Heart right ventricle (tissue), 16 donors: ENCODE measurements around the gene FOXN3. TPM values are rescaled to one million over a fixed set of nuclear protein-coding genes. Genes with fewer than 3 reads are reported as not detected.

ENCODE experiments used
- ATAC-seq, 8 donors: fragments of 200-7000 bp; cut with Tn5 transposase; one replicate each; pipeline ENCODE4 v1.9.1; 2020; ENCODE audit warnings: mild to moderate bottlenecking in 8 of 8, moderate library complexity in 8 of 8, moderate number of reproducible peaks in 1 of 8
- DNase-seq, 2 donors: peaks; one replicate each; pipeline ENCODE4 v3.0.0-alpha.2; 2020
- H3K27ac ChIP-seq, 10 donors: fragments of 200-600 bp; sonication (generic) in 2 of 10; one replicate each; pipeline versions ENCODE4 v1.5.0 to v1.8.0; 2020 to 2022; ENCODE audit warnings: mild to moderate bottlenecking in 3 of 10
- H3K27me3 ChIP-seq, 7 donors: fragments of 200-600 bp; one replicate each; pipeline ENCODE4 v1.8.0; 2021 to 2022; ENCODE audit warnings: mild to moderate bottlenecking in 2 of 7
- H3K36me3 ChIP-seq, 9 donors: fragments of 200-600 bp; sonication (generic) in 1 of 9; one replicate each; pipeline versions ENCODE4 v1.5.0 to v1.8.0; 2020 to 2022; ENCODE audit warnings: mild to moderate bottlenecking in 2 of 9
- H3K4me1 ChIP-seq, 9 donors: fragments of 200-600 bp; sonication (generic) in 1 of 9; one replicate each; pipeline versions ENCODE4 v1.5.0 to v1.8.0; 2020 to 2022; ENCODE audit warnings: mild to moderate bottlenecking in 4 of 9
- H3K4me3 ChIP-seq, 10 donors: fragments of 200-600 bp; sonication (generic) in 2 of 10; one replicate each; pipeline versions ENCODE4 v1.5.0 to v1.8.0; 2020 to 2022; ENCODE audit warnings: mild to moderate bottlenecking in 7 of 10, moderate library complexity in 2 of 10
- H3K9me3 ChIP-seq, 11 donors: fragments of 200-600 bp in 10 of 11; sonication (generic) in 2 of 11; one replicate each; pipeline versions ENCODE4 v1.5.0 to v1.8.0; 2013 to 2022; ENCODE audit warnings: mild to moderate bottlenecking in 2 of 11, control low read depth in 1 of 11, moderate library complexity in 1 of 11
- CTCF ChIP-seq, 9 donors: fragments of 200-600 bp; sonication (generic) in 2 of 9; IDR thresholded peaks; one replicate each; pipeline versions ENCODE4 v1.5.0 to v1.8.0; 2021 to 2022; ENCODE audit warnings: antibody characterized with exemption in 9 of 9, mild to moderate bottlenecking in 5 of 9, moderate library complexity in 1 of 9
- WGBS, 2 donors: extraction: QIAGEN DNeasy Blood & Tissue Kit; methylation state at CpG; one replicate each; pipeline ENCODE4 v1.1.7; 2013; ENCODE audit warnings: inconsistent platforms in 1 of 2; 5-methylcytosine and 5-hydroxymethylcytosine counted together
- intact Hi-C, 10 donors: fragments of 100-400 bp; cut with DNase I; formaldehyde crosslinking; loops; one replicate each; pipeline versions ENCODE4 v1.11.1 to v1.14.2; 2022
- polyA plus RNA-seq, 2 donors: library from polyadenylated mRNA; stranded (reverse); fragments of 200-250 nt; gene quantifications; one replicate each; pipeline ENCODE4 v1.2.3, GENCODE V29; 2013
- total RNA-seq, 10 donors: library from RNA; stranded (reverse); fragmentation: NEBNext Ultra II Directional in 3 of 10; extraction: Animal tissue kit (Norgen Biotek cat#: 25700) in 3 of 10; gene quantifications; one replicate each; pipeline versions ENCODE4 v1.2.1 to v1.2.4, GENCODE V29; 2021 to 2023
- donor health status: Arrhythmogenic right ventricular cardiomyopathy.
- donor health status: ischemic (EF 13 %, LVEDD 7.1; RV severe dilation, severe dysfunction).
- donor health status: healthy with polysubstance abuse.
- donor health status: DM: no; HTN: yes; CAD: no.
- donor health status: DM: no; HTN: no; CAD: no.
- donor health status: ischemic (EF 25% LVEDD 6.9; RV normal size, moderate dysfunction).
- donor health status: ischemic (EF 25% LVEDD 5.7; RV mildly dilated, moderate dysfunction).
- donor health status: healthy.
- donor health status: DM: yes; HTN: yes; CAD: no.
- donor health status: Ischemic cardiomyopathy.
- donor health status: ischemic (EF 35%, LVEDD 5.7; RV mildly dilated, moderate dysfunction).
- donor health status: nonischemic (EF 11% LVEDD 7.7; RV severe dilation, severe dysfunction).
- donor health status: DM: yes; HTN: yes; CAD: no.
- donor health status: PGD.
- donor health status: ischemic (EF 29% LVEDD 5.4; RV normal size, mild dysfunction).
- donor health status: nonischemic (EF 23%, LVEDD 6.1; RV moderate dilation, normal function).

FOXN3 gene
- total and polyA plus RNA-seq, 12 donors = 13.0 to 150 (median 107) TPM

- peaks cover 9 to 83% (median 58%) of the 10 kb centered on the region in 9 donors for H3K4me1 ChIP-seq
- no peaks in the 10 kb centered on the region for H3K36me3 ChIP-seq
- intact Hi-C loops = no loop called here
- TF ChIP-seq CTCF (IDR thresholded peaks at IDR 0.05) = no peak
- ATAC-seq (peak; percentile 39 to 90 (median 61)), DNase-seq (no peak)
- no peaks in the 10 kb centered on the region for H3K9me3 ChIP-seq
- no peak overlapping the region for H3K4me3 ChIP-seq
- H3K27me3 ChIP-seq = no peaks in the 10 kb centered on the region
- WGBS, 2 donors = 46 to 48% methylated on average over 9 of the region's 9 CpGs
- H3K27ac ChIP-seq = peak overlapping the region in 8 of 10 donors; percentile 1 to 59 (median 36)
These were observed 30.7 kb downstream of the FOXN3 start for GRCh38 chr14:89386212-89386886.

GRCh38 chr14:89384636-89385035 lies 32.4 kb downstream of the FOXN3 start:
- ATAC-seq = no peak
- H3K36me3 ChIP-seq = no peaks in the 10 kb centered on the region
- no peak for DNase-seq
- no peak overlapping the region for H3K27ac ChIP-seq
- peaks cover 7 to 69% (median 50%) of the 10 kb centered on the region in 9 donors for H3K4me1 ChIP-seq
- intact Hi-C loops = no loop called here
- TF ChIP-seq CTCF (IDR thresholded peaks at IDR 0.05) = no peak
- H3K4me3 ChIP-seq = no peak overlapping the region
- peaks cover 0 to 10% (median 0%) of the 10 kb centered on the region in 11 donors for H3K9me3 ChIP-seq
- H3K27me3 ChIP-seq = no peaks in the 10 kb centered on the region
- 96 to 99% methylated on average over 3 of the region's 3 CpGs for WGBS, 2 donors

- 89 to 95% methylated on average over 3 of the region's 3 CpGs for WGBS, 2 donors
These were observed 33.0 kb downstream of the FOXN3 start for GRCh38 chr14:89384023-89384422.

More at GRCh38 chr14:89384023-89384422, 33.0 kb downstream of the FOXN3 start:
- no peak for ATAC-seq
- Histone ChIP-seq H3K27ac (no peak overlapping the region), H3K36me3 (no peaks in the 10 kb centered on the region), H3K4me3 (no peak overlapping the region), H3K27me3 (no peaks in the 10 kb centered on the region), H3K9me3 (peaks cover 0 to 10% (median 0%) of the 10 kb centered on the region in 11 donors), H3K4me1 (peaks cover 7 to 68% (median 52%) of the 10 kb centered on the region in 9 donors)
- DNase-seq = no peak
- intact Hi-C loops = no loop called here
- TF ChIP-seq CTCF (IDR thresholded peaks at IDR 0.05) = no peak
